GM18517 (cell line): ENCODE data around the gene TRERF1.

Source experiments
- ATAC-seq: cut with Tn5 transposase; IDR thresholded peaks from one replicate; pipeline ENCODE4 v1.9.1; 2021; ENCODE audit warnings: mild to moderate bottlenecking, moderate library complexity; ENCODE audit not compliant: unreplicated experiment

Gene TRERF1

DNA sequence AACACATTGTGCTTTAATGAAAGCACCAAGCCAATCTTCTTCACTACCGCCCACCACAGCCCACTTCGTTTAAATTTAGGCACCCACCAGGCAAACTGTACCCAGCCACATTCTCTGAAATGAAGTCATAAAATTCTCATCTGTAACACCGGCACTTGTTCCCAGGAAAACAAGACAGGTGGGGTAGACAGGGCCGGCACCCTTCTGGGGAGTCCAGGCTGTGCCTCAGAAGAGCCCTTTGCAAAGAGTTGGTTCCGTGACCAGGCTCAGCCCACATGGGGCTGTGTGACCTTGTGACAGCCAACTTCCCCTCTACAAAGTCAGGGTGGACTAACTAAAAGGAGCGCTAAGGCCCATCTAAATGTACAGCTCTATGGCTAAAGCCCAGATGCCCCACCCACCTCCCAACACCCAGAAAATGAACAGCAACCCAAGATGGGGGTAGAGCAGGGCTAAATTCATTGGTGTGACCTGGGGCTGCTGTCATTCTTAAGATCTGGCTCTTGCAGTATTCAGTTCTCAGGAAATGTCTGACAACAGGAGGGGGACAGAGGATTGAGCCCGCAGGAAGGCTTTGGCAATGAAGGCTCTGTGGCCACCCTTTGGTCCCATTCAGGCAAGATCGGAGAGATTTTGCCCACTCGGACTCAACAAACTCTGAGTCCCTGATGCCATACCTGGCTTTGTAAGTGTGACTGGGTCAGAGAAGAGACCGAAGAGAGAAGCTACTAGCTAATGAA, 56.7 kb downstream of the TRERF1 start:
- ATAC-seq: no peak

DNA sequence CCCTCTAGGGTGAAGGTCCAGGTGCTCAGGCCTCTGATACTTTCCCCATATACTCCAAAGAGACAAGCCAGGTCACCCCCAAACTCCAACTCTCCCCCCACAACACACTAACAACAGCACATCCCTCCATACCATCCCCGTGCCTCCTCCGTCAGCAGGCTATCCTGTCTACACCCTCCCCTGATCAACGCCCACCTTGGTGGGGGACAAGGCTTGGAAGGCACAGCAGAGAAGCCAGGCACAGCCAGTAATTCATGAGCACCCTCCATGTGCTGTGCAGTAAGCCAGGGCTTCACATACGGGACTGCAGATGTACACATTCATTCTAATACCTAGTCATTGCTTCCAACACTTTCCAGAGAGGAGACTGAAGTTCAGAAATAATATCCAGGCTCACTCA, 57.6 kb downstream of the TRERF1 start:
- no peak for ATAC-seq

DNA sequence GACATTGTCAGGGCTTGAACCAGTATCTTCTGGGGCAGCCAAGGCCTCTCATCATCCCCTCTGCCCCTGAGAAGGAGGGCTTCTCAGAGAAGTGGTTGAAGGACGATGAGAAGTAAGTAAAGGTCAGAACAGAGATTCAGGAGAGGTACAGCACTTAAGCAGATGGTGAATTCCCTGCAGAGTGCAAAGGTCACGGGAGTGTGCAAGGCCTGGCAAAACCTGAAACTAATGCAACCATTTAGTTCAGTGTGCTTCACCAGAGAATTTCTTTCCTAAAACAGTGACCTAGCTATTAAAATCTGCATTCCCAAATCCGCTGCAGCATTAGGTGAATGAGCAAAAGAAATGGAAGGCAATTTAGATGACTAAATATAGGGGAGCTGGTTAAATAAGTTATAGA, 58.4 kb downstream of the TRERF1 start:
- no peak for ATAC-seq

DNA sequence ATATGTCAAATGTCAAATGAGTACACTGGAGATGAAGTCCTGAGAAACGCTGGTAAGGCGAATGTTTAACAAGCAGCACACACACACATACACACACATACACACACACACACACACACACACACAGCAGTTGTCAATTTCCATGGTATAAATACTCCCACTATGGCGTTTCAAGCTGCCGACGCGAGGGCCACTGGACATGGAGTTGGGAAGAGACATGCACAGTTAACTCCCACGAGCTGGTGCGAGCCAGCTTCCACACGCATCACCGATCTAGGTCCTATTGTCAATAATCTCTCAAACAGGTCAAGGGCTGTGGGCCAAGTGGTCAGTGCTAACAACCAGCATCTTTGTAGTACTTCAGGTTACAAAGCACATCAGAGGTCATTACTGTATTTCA, 58.9 kb downstream of the TRERF1 start:
- ATAC-seq: no peak

DNA sequence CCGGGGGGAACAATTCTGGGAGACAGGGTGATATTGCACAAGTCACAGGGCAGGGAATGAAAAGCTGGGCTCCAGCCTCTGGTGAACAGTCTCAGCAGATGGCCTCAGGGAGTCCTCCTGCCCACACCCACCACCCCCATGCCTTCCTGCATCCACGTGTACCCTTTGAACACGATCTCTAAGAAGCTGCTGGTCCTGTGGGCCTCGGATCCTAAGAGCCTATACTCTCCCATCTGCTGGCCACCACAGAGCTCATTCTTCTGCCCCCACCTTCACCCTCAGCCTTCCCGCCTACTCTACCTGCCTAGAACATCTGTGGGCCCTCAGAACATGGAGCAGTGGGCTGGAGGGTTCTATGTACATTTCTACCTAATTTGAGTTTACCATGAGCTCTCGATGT, 60.3 kb downstream of the TRERF1 start:
- ATAC-seq: no peak

DNA sequence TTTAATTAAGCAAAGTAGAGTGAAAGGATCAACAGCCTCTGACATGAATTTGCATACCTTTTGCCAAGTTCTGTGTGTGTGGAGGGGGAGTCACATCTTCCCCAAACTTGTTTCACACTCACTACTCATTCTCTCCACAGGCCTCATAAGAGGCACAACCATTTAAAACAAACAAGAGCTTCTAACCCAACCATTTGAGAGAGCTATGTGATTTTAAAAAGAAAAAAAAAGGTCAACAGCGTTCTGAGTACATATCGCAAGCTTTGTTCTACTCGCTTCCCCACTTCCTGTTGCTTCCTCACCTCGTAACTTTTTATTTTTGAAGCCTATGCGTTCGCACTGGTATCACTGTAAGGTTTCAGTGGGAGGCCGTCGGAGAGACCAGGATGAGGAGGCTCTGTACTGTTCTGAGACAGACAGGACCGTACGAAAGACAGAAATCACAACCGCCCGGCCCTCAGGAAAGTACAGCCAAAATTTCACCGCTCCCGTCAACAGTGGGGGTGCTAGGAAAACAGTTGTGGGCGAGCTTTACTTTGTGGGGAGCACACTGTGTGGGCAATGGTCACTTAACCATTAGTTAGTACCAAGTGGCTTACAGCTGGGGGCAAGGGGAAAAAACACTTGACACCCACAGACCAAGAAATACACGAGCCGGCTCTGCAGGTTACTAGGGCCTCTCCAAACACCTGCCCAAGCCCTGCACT, 61.3 kb downstream of the TRERF1 start:
- ATAC-seq: no peak

DNA sequence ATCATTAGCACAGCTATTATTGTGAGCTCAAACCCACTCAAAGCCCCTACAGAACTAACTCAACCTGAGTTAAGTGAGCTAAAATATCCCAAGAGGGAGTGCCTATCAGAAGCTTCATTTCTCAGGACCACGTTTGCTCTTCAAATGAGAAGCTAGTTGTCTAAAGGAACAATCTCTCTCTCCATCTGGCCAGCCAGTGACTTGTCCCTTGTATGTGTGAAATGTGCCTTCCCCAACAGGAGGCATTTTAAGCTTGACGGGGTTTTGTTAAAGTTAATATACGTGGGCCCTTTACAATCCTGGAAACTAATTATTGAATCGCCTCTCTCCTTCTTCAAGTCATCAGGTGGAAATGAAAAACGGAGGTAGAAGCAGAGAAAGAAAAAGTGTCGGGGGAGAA, 62.0 kb downstream of the TRERF1 start:
- ATAC-seq: no peak

DNA sequence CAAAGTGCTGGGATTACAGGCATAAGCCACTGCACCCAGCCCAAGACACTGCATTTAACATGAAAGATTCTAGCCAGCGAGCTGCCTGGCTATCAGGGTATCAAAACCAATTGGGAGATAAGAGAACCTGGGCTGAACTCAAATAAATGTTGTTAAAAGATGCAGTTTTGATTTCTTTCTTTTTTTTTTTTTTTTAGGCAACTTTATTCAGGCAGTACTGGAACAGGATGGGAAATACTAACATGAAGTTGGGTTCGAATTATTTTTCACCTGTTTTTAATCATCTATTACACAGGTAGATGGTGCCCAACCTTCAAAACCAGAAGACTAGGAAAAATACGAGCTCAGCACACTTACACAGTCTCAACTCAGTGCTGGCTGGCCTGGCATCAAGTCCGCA, 63.7 kb downstream of the TRERF1 start:
- ATAC-seq: no peak

DNA sequence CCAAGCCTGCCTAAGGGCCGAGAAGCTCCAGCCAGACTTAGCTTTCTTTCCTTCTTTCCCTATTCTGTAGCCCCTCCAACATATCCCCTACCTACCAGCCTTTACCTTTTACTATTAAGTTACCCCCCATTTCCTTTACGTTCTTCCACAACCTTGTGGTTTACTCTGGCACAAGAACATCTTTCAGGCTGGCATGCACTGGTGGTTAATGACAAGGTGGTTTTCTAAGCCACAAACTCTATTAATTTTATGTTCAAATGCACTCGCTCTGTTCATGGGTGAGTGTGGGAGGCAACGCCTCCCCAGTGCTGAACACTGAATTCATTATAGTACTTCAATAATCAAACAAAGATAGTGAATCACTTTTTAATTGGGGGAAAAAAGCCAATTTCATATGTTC, 64.4 kb downstream of the TRERF1 start:
- no peak for ATAC-seq

DNA sequence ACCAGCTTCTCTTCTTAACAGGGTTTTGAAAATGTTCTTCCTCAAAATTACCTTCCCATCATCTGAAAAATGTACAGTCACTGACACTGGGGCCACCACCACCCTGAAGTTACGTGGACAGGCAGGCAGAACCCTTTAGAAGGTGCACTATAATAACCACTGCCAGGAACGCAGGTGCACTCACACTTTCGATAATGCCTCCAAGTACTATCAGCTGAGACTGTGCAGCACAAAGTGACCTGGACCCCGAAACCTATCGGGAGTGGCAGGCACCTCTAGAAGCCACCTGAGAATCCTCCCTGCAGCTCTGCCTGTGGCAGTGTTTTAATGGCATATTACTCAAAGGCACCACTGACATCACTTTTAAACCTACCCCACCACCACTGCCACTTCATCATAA, 66.4 kb downstream of the TRERF1 start:
- no peak for ATAC-seq

DNA sequence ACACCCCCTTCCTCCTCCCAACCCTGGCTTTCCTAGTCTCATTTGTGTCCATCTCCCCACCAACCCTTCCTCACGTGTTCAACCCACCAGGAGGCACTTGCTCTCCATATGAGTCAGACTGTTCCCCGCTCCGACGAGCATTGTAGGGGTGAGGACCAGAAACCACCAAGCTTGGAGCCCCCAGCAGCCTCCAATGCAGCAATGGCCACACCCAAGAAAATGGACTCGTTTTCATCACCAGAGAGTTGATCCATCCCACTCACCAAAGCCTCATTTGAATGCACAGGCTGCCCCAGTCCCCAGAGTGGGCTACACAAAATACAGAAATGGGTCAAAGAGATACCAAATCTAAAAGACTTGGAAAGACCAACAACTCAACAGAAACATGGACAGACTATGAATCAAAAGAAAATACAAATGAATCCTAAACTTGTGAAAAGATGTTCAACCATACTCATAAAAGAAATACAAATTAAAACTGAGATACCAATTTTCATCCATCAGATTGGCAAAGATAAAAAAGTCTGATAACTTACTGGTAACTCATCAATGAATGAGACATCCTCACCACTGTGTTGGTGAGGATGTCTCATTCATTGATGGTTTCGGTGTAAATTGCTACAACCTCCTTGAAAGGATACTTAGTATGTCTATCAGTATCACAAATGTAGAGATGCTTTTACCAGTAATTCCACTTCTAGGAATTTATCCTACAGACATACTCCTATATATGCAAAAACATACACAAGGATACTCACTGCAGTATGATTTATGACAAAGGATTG, 68.1 kb downstream of the TRERF1 start:
- ATAC-seq: no peak

DNA sequence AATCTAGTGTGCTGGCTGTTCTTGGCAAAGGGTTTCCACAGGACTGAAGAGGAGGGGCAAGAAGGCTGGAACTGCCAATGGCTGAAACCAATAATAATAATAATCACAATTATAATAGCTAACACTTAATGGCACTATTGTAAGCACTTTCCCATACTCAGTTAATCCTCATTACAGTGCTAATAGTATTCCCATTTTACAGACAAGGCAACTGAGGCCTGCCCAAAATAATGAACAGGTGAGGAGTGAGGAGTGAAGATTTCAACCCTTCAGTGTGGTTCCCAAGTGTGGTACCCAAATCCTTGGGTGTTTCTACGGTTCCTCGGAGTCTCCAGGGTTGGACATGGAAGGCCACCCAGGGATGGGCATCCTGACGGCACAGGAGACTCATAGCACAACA, 69.9 kb downstream of the TRERF1 start:
- no peak for ATAC-seq

DNA sequence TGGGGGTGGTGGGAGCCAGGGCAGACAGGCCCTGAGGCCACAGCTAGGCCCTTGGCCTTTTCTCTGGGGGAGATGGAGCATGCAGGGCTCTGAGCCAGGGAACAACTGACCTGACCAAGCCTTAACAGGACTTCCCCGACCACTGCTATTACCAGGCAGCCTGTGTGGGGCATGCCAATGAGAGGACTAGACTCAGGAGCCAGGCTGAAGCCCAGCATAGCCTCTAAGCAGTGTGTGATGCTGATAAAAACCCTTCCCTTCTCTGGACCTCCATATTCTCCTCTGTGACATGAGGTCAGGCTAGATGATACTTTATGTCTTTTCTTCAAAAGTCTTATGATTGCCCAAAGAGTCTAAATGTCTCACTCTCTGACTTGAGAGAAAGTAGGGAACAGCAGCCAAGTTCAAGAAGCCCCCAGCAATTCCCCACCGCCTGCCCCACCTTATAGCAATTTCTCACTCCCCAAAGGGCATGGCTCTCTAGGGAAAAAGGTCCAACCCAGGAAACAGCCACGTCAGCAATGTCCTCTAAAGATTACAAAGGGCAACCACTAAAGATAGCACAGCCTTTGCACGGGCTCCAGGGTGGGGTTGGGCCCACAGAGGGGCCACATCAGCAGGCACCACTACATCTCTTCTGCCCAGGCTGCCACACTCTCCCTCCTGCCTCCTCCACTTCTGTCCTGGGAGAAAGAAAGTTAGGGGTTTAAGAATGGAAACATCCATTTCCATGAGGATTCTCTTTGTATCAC, 71.3 kb downstream of the TRERF1 start:
- ATAC-seq: no peak

DNA sequence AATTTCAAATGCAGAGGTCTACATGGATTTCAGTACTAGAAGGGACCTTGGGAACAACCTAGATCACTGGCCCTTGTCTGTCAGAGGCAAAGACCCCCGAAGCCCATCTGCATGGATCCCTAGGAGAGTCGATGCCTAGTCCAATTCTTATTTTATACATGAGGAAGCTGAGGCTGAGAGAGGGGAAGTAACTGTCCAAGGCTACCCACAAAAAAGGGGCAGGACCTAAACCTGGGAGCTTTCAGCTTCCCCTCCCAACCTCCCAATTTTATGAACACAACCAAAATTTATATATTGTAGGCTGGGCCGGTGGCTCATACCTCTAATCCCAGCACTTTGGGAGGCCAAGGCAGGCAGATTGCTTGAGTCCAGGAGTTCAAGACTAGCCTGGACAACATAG, 73.2 kb downstream of the TRERF1 start:
- no peak for ATAC-seq

DNA sequence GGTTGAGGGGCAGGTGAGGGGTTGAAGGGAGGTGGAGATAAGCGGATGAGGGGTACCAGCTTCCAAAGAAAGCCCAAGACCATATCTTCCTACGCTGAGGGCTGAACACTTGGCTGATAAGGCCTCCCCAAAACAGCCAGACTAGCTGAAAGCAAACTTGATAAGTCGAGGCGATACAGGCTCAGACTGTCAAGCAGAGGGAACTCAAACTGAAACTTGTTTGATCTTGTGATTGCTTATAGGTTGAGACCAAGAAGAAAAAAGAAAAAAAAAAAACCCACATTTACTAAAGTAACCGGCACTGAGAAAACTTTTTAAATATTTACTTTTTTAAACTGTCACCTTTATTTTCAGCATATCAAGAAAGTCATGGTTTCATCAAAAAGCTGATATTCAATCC, 73.6 kb downstream of the TRERF1 start:
- ATAC-seq: no peak

DNA sequence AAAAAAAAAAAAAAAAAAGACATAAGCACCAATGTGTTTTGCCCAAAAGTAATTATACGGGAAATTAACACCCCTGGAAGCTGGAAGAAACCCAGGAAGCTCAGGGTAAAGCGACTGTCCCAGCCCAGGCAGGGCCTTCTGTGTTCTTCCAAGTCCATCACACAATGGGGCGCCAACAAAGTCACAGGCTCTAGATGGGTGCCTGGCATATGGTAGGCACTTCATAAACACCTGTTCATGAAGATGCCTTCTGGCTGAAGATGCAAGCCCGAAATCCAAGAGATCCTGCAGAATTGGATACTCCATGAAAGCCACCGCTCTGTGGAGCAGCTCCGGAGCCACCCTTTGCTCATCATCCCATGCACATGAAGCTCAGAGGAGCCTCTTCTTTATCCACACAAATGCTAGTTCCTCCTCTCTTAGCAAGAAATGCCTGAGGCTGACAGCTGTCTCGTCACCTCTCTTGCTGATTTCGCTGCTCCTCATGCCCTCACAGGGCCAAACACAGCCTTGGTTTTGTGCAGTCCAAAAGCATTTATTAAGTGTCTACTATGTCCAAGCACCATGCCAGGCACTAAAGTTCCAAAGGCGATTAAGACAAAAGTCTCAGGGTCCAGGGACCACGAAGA, 76.6 kb downstream of the TRERF1 start:
- ATAC-seq: no peak

DNA sequence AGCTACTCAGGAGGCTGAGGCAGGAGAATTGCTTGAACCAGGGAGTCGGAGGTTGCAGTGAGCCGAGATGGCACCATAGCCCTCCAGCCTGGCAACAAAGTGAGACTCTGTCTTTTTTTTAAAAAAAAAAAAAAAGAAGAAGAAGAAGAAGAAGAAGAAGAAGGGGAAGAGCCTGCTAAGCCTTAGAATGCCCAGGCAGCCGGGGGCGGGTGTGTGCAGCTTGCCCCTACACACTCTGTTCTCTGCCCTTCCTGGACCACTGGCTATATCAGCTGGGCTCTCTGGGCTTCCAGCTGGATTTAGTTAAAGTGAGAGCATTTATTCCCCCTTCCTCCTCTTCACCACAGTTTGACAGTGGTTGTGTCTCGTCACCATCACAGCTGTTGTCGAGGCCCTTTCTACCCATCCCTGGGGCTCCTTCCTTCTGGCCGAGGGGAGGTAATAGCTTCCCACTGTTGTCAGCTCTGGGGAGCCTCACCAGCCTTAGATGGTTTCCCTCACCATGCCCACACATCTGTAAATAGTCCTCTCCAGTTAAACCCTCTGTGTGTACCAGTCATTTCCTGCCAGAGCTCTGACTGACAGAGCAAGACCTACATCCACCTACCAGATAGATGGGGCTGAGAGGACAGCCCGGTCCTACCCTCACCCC, 77.6 kb downstream of the TRERF1 start:
- no peak for ATAC-seq

DNA sequence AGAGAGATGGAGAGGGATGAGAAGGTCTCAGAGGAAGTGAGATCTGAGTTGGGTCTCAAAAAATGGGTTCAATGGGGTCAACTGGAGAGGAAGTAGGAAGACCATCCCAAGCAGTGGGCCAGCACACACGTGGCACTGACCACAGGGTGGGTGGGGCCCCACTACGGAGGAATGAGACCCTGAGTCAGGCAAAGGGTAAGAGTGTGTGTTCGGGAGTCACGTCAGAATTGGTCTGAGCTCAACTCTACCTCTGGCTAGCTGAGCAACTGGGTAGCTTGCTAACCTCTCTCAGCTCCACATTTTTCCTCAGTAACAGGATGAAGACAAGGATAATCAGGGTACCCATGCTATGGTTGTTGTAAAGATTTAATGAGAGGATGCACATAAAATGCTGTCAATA, 79.0 kb downstream of the TRERF1 start:
- ATAC-seq: no peak

DNA sequence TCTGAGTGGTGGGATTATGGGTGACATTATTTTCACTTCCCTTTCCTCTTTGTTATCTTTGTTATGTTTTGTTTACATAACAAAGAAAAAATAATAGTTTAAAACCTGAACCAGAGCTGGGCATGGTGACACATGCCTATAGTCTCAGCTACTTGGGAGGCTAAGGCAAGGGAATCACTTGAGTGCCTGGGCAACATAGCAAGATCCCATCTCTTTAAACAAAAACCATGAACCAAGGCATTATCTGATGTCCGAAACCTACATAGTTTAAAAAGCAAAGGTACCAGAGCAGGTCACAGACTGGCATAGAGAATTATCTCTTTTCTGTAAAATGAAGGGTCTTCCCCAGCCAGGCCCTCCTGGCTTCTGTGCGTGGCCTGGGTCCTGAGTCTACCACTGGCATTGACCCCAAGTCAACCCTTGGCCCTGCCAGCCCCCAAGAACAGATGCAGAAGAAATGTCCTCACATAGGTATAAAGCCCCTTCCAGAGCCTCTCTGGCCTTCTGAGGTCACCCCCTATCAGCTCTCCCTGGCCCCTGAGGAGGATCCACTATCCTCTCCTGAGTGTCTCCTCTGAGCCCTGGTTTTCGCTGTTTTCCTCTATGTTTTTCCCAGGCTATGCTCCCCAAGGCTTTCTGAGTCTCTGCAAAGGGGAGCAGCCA, 81.3 kb downstream of the TRERF1 start:
- no peak for ATAC-seq

DNA sequence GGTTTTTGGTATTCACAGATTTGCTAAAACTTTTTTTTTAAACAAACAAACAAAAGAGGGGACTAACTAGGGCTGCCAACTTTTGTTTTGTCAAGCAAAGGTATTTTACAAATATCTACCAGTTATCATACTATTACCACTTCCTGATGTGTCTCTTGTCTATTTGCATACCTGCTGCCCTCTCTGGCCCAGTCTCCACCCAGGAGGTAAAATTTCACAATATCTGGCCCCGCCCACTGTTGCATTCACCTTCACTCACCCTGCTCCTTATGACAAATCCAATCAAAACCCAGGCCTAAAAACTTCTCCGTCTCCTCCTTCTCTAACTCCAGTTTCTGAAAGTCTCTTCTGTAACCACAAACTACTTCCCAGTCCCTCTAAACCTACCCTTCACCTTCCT, 82.2 kb downstream of the TRERF1 start:
- no peak for ATAC-seq
